ENCODE measurements around the gene ZNF462. TPM values are rescaled to one million over a fixed set of nuclear protein-coding genes. Genes with fewer than 3 reads are reported as not detected.

ZNF462 gene
- total and polyA plus RNA-seq, 5 experiments from 2014 or later: not detected

DNA sequence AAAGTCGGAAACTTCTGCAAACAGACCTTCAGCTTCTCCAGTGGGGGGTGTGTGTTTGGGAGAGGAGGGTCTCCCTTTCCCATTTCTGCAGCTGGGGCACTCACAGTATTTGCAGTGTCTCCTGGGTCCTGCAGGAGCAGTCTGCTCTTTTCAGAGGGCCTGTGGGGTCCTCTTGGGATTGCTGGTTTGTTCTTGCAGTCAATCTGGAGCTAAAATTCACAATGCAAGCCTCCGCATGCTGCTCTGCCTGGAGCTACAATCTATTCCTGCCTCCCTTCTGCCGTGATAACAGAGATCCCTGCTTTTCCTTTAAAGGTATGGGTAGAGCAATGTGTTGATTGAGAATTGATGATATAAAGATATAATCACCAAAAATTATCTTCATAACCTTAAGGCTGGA, 43.2 kb downstream of the ZNF462 start:
- no peaks in the 10 kb centered on the region for H3K4me1 Mint-ChIP-seq
- H3K27me3 Mint-ChIP-seq: peaks cover 0 to 1% (median 0%) of the 10 kb centered on the region in 5 donors
- ATAC-seq (no peak), DNase-seq (no peak)
- H3K27ac Mint-ChIP-seq: no peak overlapping the region
- H3K36me3 Mint-ChIP-seq: peaks cover 0 to 33% (median 0%) of the 10 kb centered on the region in 3 donors
- POLR2A ChIA-PET: no interaction called here
- H3K9me3 Mint-ChIP-seq: peaks cover 7 to 53% (median 26%) of the 10 kb centered on the region in 9 donors
- no peak overlapping the region for H3K4me3 Mint-ChIP-seq

DNA sequence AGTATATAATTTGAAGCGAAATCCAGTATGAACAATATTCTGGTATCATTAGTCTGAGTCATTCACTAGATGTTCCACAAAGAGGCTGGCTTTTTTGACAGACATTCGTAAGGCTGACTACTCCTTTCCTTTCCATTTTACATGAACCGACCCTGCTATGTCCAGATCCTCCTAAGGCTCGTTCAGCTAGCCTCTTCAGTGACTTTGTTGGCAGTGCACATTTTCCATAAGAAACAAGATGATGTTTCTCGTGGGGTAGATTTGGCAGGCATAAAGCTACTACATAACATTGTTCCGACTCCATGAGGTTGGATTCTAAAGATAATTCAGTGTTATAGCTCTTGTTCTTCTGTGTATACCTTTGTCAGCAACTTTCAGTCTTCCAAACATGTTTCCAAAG, 49.0 kb downstream of the ZNF462 start:
- POLR2A ChIA-PET: no interaction called here
- Mint-ChIP-seq H3K9me3 (peaks cover 0 to 10% (median 0%) of the 10 kb centered on the region in 9 donors), H3K36me3 (peaks cover 0 to 2% (median 0%) of the 10 kb centered on the region in 3 donors), H3K27ac (no peak overlapping the region), H3K4me1 (no peaks in the 10 kb centered on the region), H3K4me3 (no peak overlapping the region), H3K27me3 (peaks cover 0 to 10% (median 2%) of the 10 kb centered on the region in 5 donors)
- ATAC-seq (no peak), DNase-seq (no peak)

DNA sequence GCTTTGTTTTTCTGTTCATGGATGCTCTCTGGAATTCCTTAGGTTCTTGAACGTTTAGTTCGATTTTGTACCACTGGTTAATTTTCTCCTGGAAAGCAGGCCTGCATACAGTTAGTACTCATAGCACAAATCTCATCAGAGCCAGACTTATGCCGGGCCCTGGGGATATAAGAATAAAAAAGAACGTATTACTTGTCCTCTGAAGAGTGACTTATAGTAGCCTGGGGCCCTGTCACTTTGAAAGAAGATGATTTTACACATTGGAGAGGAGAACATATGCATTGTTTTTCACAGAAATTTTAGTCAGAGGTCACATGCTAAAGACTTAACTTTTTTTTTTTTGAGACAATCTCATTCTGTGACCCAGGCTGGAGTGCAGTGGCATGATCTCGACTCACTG, 50.3 kb downstream of the ZNF462 start:
- no peaks in the 10 kb centered on the region for H3K36me3 Mint-ChIP-seq
- POLR2A ChIA-PET: no interaction called here
- ATAC-seq: no peak
- H3K27me3 Mint-ChIP-seq: peaks cover 0 to 10% (median 2%) of the 10 kb centered on the region in 5 donors
- no peak overlapping the region for H3K4me3 Mint-ChIP-seq
- H3K27ac Mint-ChIP-seq: no peak overlapping the region
- H3K9me3 Mint-ChIP-seq: peaks cover 0 to 3% (median 0%) of the 10 kb centered on the region in 9 donors
- no peak for DNase-seq
- no peaks in the 10 kb centered on the region for H3K4me1 Mint-ChIP-seq

DNA sequence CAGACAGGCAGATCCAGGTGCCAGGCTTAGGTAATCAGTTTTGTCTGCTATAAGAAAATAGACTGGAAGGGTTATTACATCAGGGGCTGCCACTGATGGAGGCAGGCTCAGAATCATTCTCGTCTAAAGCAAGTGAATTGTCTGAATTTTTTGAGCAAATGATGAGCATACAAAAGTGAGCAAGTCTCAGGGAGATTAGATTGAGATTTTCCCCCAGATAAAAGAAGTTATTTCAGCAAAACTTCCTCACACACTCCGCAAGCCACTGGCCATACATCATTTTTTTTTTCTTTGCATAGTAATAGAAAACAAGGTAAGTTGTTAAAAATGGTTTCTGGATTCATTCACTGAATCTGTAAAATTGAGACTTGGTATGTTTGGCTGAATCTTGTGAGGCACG, 52.9 kb downstream of the ZNF462 start:
- Mint-ChIP-seq H3K36me3 (no peaks in the 10 kb centered on the region), H3K27ac (no peak overlapping the region), H3K27me3 (peaks cover 0 to 10% (median 2%) of the 10 kb centered on the region in 5 donors), H3K4me1 (peaks cover under 1 to 2% (median 1%) of the 10 kb centered on the region in 4 donors), H3K9me3 (peaks cover 0 to 3% (median 0%) of the 10 kb centered on the region in 9 donors), H3K4me3 (no peak overlapping the region)
- DNase-seq (no peak), ATAC-seq (no peak)
- POLR2A ChIA-PET: no interaction called here

DNA sequence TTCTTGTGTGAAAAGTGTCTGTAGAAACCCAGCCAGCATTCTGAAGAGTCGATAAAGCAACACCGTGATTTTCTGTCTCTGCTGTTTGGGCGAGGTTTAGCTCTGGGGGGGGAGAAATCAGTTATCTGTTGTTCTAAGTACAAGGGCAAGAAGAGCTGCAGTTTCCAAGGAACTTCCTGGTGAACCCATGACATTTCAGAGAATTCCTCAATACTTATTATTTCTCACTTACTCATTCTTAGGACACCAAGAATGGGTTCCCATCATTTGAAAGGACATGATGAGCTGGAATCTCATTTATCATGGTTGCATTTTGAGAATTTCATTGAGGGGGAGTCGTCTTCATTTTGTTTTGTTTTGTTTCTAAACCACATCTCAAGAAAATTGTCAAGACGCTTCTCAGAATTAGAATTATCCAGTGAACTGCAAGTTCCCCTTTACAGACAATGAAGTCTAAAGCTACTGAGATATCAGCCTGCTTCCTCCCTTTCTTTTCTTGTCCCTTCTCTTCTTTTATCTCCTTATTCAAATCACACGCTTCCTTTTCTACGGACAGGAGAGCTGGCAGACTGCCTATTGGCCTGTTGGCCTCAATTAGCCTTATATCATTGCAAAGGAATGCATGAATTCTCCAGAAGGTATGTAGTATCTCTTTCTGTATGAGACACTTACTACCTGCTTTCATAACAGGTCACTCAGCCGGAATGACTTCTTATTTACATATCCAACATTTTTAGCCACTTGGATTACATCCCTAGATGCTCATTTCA, 53.7 kb downstream of the ZNF462 start:
- no peak overlapping the region for H3K4me3 Mint-ChIP-seq
- H3K27me3 Mint-ChIP-seq: peaks cover 0 to 10% (median 2%) of the 10 kb centered on the region in 5 donors
- no peak overlapping the region for H3K27ac Mint-ChIP-seq
- H3K36me3 Mint-ChIP-seq: no peaks in the 10 kb centered on the region
- DNase-seq: no peak
- H3K9me3 Mint-ChIP-seq: peaks cover 0 to 3% (median 0%) of the 10 kb centered on the region in 9 donors
- no peak for ATAC-seq
- peaks cover 4 to 10% (median 9%) of the 10 kb centered on the region in 4 donors for H3K4me1 Mint-ChIP-seq
- POLR2A ChIA-PET: no interaction called here

DNA sequence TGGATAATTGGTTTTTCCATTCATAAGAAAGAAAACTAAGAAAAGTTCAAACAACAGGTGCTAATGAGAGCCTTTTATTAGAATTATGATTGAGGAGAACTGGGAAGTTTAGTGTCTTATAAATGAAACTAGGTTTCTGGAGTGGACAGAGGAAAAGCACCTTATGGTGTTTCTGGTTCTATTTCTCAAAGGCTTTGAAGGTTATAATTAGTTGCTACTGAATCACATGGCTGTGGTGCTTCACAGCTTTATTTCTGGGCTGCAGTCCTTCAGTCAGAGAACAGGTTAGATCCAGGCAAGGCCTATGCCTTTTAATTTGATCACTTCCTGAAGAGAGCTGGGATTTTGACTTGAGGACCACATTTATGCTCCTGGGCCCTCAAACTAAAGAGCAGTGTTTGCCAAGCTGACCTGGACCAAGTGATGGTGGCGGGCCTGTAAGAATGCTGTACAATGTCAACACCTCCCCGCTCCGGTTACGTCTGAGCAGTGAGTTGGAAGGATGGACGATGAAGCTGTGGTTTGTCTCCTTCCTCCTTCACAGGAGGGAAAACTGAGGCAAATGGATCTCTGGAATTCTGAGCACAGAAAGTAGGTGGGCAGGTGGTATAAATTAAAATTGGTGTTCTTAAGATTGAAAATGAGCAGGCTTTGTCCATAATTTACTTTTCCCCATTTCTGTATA, 56.0 kb downstream of the ZNF462 start:
- DNase-seq (no peak), ATAC-seq (no peak)
- Mint-ChIP-seq H3K27ac (no peak overlapping the region), H3K9me3 (peaks cover 0 to 6% (median 0%) of the 10 kb centered on the region in 9 donors), H3K4me3 (no peak overlapping the region), H3K27me3 (peaks cover 0 to 10% (median 2%) of the 10 kb centered on the region in 5 donors), H3K36me3 (no peaks in the 10 kb centered on the region), H3K4me1 (peaks cover 4 to 12% (median 10%) of the 10 kb centered on the region in 4 donors)
- POLR2A ChIA-PET: no interaction called here

DNA sequence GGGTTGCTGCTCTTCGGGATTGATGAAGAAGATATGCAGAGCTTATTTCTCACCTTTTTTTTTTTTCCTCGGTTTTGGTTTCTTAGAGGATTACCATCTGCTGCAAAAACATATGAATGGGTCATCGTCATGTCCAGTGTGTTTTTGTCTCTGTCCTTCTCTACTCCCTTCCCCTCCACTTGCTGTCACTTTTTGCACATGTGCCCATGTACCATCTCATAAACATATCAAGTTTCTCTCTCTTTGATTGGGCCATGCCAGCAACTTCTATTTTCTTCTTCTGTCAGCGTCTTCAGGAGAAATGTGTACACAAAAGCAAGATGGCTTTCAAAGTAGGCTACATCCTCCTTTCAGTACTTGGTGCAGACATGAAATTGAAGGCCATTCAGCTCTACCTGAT, 57.1 kb downstream of the ZNF462 start:
- POLR2A ChIA-PET: no interaction called here
- Mint-ChIP-seq H3K4me1 (peaks cover 4 to 12% (median 10%) of the 10 kb centered on the region in 4 donors), H3K4me3 (no peak overlapping the region), H3K27ac (no peak overlapping the region), H3K36me3 (no peaks in the 10 kb centered on the region), H3K27me3 (peaks cover 0 to 10% (median 2%) of the 10 kb centered on the region in 5 donors), H3K9me3 (peaks cover 0 to 8% (median 6%) of the 10 kb centered on the region in 9 donors)
- ATAC-seq (no peak), DNase-seq (no peak)

DNA sequence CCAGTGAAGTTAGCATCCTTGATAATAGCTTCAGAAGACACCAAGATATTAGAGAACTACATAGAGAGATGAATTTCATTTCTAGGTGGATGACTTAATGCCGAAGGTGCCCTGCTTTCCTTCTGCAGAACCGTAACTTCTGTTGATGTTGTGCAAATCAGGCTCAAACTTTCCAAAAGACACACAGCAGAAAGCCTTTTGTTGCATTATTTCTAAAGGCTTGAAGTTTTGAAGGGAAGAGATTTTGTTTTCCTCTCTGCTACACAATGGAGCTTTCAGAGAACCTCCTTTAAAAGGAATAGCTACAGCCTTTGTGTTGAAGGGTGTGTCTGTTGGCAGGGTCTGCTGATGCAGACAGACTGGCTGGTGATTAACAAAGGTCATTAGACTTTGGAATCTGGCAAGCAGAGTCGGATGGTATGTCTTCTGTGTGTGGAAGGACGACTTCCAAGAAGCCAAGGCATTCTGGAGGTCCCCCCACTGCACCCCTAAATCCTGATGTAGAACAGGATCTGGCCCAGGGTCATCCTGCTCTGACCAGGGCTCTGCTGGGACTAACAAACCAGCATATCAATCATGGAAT, 57.8 kb downstream of the ZNF462 start:
- Mint-ChIP-seq H3K27me3 (peaks cover 0 to 8% (median 2%) of the 10 kb centered on the region in 5 donors), H3K36me3 (no peaks in the 10 kb centered on the region), H3K4me3 (peak overlapping the region in 1 of 10 donors; percentile 7), H3K27ac (peak overlapping the region in 6 of 10 donors; percentile 0 to 49 (median 17)), H3K9me3 (peaks cover 0 to 8% (median 6%) of the 10 kb centered on the region in 9 donors), H3K4me1 (peaks cover 4 to 12% (median 10%) of the 10 kb centered on the region in 4 donors)
- DNase-seq: no peak
- ATAC-seq: no peak
- POLR2A ChIA-PET: no interaction called here

DNA sequence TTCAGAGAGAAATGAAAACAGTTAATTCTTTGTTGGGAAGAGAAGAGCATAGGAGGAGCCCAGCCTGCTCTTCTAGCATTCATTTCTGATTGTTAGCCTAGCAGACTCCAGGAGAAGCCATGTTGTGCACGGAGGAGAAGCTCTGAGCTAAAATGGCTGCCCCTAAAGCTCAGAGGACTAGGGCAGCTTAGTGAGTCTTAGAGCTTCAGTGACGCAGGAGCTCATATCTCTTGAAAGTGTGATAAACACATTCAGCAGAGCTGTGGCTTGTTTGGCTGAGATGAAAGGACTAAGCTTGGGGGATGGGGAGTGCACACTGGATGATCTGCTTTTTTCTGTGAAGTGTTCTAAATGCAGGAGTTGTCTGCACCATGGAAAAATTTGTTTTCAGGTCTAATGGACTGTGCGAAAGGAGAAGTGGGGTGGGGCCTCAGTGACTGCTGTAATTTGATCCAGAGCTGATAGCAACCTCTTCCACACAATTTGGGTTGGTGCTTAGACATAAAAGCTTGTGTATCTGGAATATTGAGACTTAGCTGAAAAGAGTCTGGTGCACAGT, 58.5 kb downstream of the ZNF462 start:
- H3K4me3 Mint-ChIP-seq: peak overlapping the region in 3 of 10 donors; percentile 1 to 41 (median 31)
- H3K27ac Mint-ChIP-seq: peak overlapping the region in 7 of 10 donors; percentile 0 to 54 (median 40)
- DNase-seq (peak in 5 of 10 donors; percentile 0 to 45 (median 8)), ATAC-seq (peak; percentile 47 to 66)
- H3K27me3 Mint-ChIP-seq: peaks cover 0 to 5% (median 0%) of the 10 kb centered on the region in 5 donors
- H3K9me3 Mint-ChIP-seq: peaks cover 0 to 10% (median 6%) of the 10 kb centered on the region in 9 donors
- POLR2A ChIA-PET: no interaction called here
- peaks cover 0 to 2% (median 0%) of the 10 kb centered on the region in 3 donors for H3K36me3 Mint-ChIP-seq
- H3K4me1 Mint-ChIP-seq: peaks cover 4 to 12% (median 10%) of the 10 kb centered on the region in 4 donors

DNA sequence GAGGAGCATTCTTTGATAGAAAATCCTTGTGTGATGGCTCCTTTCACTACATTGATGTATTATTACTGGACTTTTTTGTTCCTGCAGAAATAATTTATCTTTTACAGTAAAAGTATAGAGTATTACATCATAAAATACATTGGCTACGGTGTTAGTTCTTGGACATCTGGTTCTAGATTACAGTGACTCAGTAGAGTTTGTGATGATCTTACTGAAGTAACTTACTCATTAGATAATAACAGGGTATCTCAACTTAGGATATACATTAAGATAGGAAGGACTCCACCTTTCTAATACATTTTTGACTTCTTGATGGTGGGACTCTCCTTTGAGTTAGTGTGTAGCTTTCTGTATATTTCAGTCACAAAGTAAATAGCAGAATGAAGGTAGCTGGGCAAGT, 59.1 kb downstream of the ZNF462 start:
- Mint-ChIP-seq H3K4me3 (no peak overlapping the region), H3K27ac (peak overlapping the region in 1 of 10 donors; percentile 54), H3K9me3 (peaks cover 0 to 8% (median 6%) of the 10 kb centered on the region in 9 donors), H3K27me3 (peaks cover 0 to 5% (median 0%) of the 10 kb centered on the region in 5 donors), H3K36me3 (peaks cover 0 to 4% (median 0%) of the 10 kb centered on the region in 3 donors), H3K4me1 (peaks cover 4 to 12% (median 10%) of the 10 kb centered on the region in 4 donors)
- POLR2A ChIA-PET: no interaction called here
- DNase-seq: no peak
- ATAC-seq: no peak

DNA sequence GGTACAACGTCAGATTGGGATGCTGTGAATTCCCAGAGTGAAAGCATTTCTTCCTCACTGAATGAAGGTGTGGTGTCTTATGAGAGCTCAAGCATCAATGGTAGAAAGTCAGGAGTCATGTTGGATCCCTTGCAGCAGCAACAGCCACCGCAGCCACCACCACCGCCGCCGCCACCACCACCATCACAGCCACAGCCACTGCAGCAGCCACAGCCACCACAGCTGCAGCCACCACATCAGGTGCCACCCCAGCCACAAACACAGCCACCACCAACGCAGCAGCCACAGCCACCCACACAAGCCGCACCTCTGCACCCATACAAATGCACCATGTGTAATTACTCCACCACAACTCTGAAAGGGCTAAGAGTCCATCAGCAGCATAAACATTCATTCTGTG, 62.4 kb downstream of the ZNF462 start:
- Mint-ChIP-seq H3K27ac (no peak overlapping the region), H3K36me3 (peaks cover 0 to 4% (median 0%) of the 10 kb centered on the region in 3 donors), H3K9me3 (peaks cover 0 to 8% (median 6%) of the 10 kb centered on the region in 9 donors), H3K4me1 (peaks cover 3 to 12% (median 10%) of the 10 kb centered on the region in 4 donors), H3K4me3 (no peak overlapping the region), H3K27me3 (peaks cover 0 to 5% (median 0%) of the 10 kb centered on the region in 5 donors)
- DNase-seq (no peak), ATAC-seq (no peak)
- POLR2A ChIA-PET: no interaction called here

DNA sequence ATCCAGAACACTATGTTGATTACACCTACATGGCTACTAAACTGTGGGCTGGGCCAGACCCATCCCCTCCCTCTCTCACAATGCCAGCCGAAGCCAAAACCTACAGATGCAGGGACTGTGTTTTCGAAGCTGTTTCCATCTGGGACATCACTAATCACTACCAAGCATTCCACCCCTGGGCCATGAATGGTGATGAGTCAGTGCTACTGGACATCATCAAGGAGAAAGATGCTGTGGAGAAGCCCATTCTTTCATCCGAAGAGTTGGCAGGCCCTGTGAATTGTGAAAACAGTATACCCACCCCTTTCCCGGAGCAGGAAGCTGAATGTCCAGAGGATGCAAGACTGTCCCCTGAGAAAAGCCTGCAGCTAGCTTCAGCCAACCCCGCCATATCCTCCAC, 65.0 kb downstream of the ZNF462 start:
- Mint-ChIP-seq H3K4me1 (peaks cover 0 to 4% (median 0%) of the 10 kb centered on the region in 4 donors), H3K4me3 (no peak overlapping the region), H3K27me3 (peaks cover 0 to 5% (median 0%) of the 10 kb centered on the region in 5 donors), H3K9me3 (peaks cover 0 to 19% (median 6%) of the 10 kb centered on the region in 9 donors), H3K27ac (no peak overlapping the region), H3K36me3 (peaks cover 0 to 4% (median 0%) of the 10 kb centered on the region in 3 donors)
- ATAC-seq (no peak), DNase-seq (no peak)
- POLR2A ChIA-PET: no interaction called here

Measured in naive thymus-derived CD8-positive, alpha-beta T cell (primary cell).